ENCODE results near the gene REEP1. TPM values are rescaled to one million over a fixed set of nuclear protein-coding genes. Genes with fewer than 3 reads are reported as not detected.

Gene REEP1
- total and polyA plus RNA-seq, 9 of the 15 experiments (the other 6 are each of a cell fraction or from before 2014, with no cell fraction given): 0.11 to 0.67 (median 0.13) TPM

- TF ChIP-seq ZBTB2 (IDR thresholded peaks at IDR 0.05) (no peak), ATF4 (CRISPR knock-in tag; IDR thresholded peaks at IDR 0.05) (no peak), ZNF561 (CRISPR knock-in tag; conservative IDR thresholded peaks at IDR 0.05) (no peak), GATAD2B (IDR thresholded peaks at IDR 0.05; ENCODE audit: borderline replicate concordance) (no peak), ZNF311 (CRISPR knock-in tag; IDR thresholded peaks at IDR 0.05) (no peak)
Measured at GRCh38 chr2:86237172-86237571, 100.3 kb downstream of the REEP1 start (continued).

GRCh38 chr2:86235196-86235980 lies 102.0 kb downstream of the REEP1 start:
- Histone ChIP-seq H3K4me1 (replicated peaks in 1 of 2; ENCODE audit: control insufficient read depth in 2 of 2, insufficient read depth in 2 of 2, low read length in 2 of 2) (peaks cover 0 to 5% of the 10 kb centered on the region in 2 experiments; a peak in 1 of 5 replicates), H3K9ac (ENCODE audit: insufficient read depth in 1 of 2, low read depth in 2 of 2, low read length in 2 of 2) (no peak overlapping the region), H3K9me3 (replicated peaks; ENCODE audit: control insufficient read depth, insufficient read depth, low read depth, low read length) (no peaks in the 10 kb centered on the region), H4K20me1 (replicated peaks; ENCODE audit: control insufficient read depth, insufficient read depth, low read length) (no peaks in the 10 kb centered on the region; the same call in 1 of the 2 replicates), H3K4me3 (no peak overlapping the region), H3K4me2 (ENCODE audit: insufficient read depth, low read length) (no peak overlapping the region), H2AFZ (ENCODE audit: low read depth, low read length) (no peak overlapping the region), H3K27me3 (ENCODE audit: control insufficient read depth in 2 of 2, insufficient read depth in 2 of 2, low read length in 2 of 2) (peaks cover 52 to 79% of the 10 kb centered on the region in 2 experiments), H3K79me2 (ENCODE audit: control insufficient read depth, insufficient read depth, low read length) (no peaks in the 10 kb centered on the region), H3K9me1 (ENCODE audit: control insufficient read depth, insufficient read depth, low read length) (no peaks in the 10 kb centered on the region), H3K36me3 (ENCODE audit: control insufficient read depth, insufficient read depth, low read length) (no peaks in the 10 kb centered on the region), H3K27ac (ENCODE audit: extremely low read depth, low read depth, low read length) (no peak overlapping the region)
- intact Hi-C loops (cut with micrococcal nuclease): no loop called here
- FAIRE-seq (no peak), DNase-seq (ENCODE audit: extremely low read depth in 1 of 4, low spot score in 3 of 4) (no peak), ATAC-seq (no peak)
- TF ChIP-seq NUFIP1 (IDR thresholded peaks at IDR 0.05; ENCODE audit: partially characterized antibody): no peak
- TF ChIP-seq ELF2 (CRISPR knock-in tag; IDR thresholded peaks at IDR 0.05): no peak
- POLR2A ChIA-PET: interaction anchor here (0.7 kb wide), 1 partner anchor 416 kb away, joined by 3 read pairs; no protein-coding TSS in a partner anchor
- CTCF ChIA-PET (ENCODE audit: low intra/inter-chr PET ratio): no interaction called here
- no TSS peak for BruUV-seq (replicated peaks)
- in situ Hi-C loops (cut with MboI): no loop called here
- WGBS (ENCODE audit: insufficient coverage, low coverage, missing lambda C conversion rate): 18% methylated on average over 12 of the region's 12 CpGs
